GM21360 (cell line): Measurements from ENCODE around the gene PIMREG.
"Not testable (repeated sequence)": the region's sequence is repeated elsewhere in the genome, so short reads cannot be mapped to it uniquely, and the experiment has no call there.

Experiments used
- ATAC-seq: cut with Tn5 transposase; IDR thresholded peaks from one replicate; pipeline ENCODE4 v1.9.1; 2021; ENCODE audit warnings: mild to moderate bottlenecking, moderate library complexity; ENCODE audit not compliant: unreplicated experiment

The PIMREG gene

GRCh38 chr17:6476076-6476809 lies 32.0 kb downstream of the PIMREG start:
- no peak for ATAC-seq

- ATAC-seq = no peak
Observed at GRCh38 chr17:6476810-6477179, 32.5 kb downstream of the PIMREG start.

GRCh38 chr17:6477831-6478383 lies 33.7 kb downstream of the PIMREG start:
- ATAC-seq = no peak

- no peak for ATAC-seq
Observed at GRCh38 chr17:6478486-6478885, 34.2 kb downstream of the PIMREG start.

GRCh38 chr17:6479622-6480302 lies 35.5 kb downstream of the PIMREG start:
- no peak for ATAC-seq

GRCh38 chr17:6480303-6480675 lies 36.0 kb downstream of the PIMREG start:
- no peak for ATAC-seq

GRCh38 chr17:6482105-6482455 lies 37.8 kb downstream of the PIMREG start:
- no peak for ATAC-seq

GRCh38 chr17:6482796-6483195 lies 38.5 kb downstream of the PIMREG start:
- not testable (repeated sequence) for ATAC-seq

- no peak for ATAC-seq
Observed at GRCh38 chr17:6483507-6483906, 39.3 kb downstream of the PIMREG start.

GRCh38 chr17:6485646-6486412 lies 41.6 kb downstream of the PIMREG start:
- no peak for ATAC-seq

GRCh38 chr17:6487251-6488007 lies 43.2 kb downstream of the PIMREG start:
- ATAC-seq = no peak

- no peak for ATAC-seq
Observed at GRCh38 chr17:6488008-6488539, 43.8 kb downstream of the PIMREG start.

- no peak for ATAC-seq
Observed at GRCh38 chr17:6489016-6489550, 44.8 kb downstream of the PIMREG start.

GRCh38 chr17:6491071-6491700 lies 46.9 kb downstream of the PIMREG start:
- no peak for ATAC-seq

- ATAC-seq = no peak
Observed at GRCh38 chr17:6492892-6493674, 48.8 kb downstream of the PIMREG start.

GRCh38 chr17:6494239-6494941 lies 50.1 kb downstream of the PIMREG start:
- no peak for ATAC-seq

GRCh38 chr17:6495450-6496115 lies 51.3 kb downstream of the PIMREG start:
- no peak for ATAC-seq

- no peak for ATAC-seq
Observed at GRCh38 chr17:6496116-6496481, 51.8 kb downstream of the PIMREG start.
